GM19455 (cell line): ENCODE results near the gene PANK1.

Experiments
- ATAC-seq: cut with Tn5 transposase; IDR thresholded peaks from one replicate; pipeline ENCODE4 v1.9.1; 2021; ENCODE audit not compliant: unreplicated experiment

PANK1 gene

GRCh38 chr10:89644967-89645741 is at the start of gene PANK1:
TSS of gene PANK1 (minus strand) at chr10:89645242. CDS start at chr10:89644891, 351 bp downstream.
- peak; percentile 45 for ATAC-seq

GRCh38 chr10:89693176-89693575 is 48.1 kb upstream of the PANK1 start:
- no peak for ATAC-seq

GRCh38 chr10:89692416-89692815 is 47.4 kb upstream of the PANK1 start:
- no peak for ATAC-seq

- no peak for ATAC-seq
Measured at GRCh38 chr10:89690027-89690426, 45.0 kb upstream of the PANK1 start.

GRCh38 chr10:89685936-89686335 is 40.9 kb upstream of the PANK1 start:
- ATAC-seq, result no peak

- ATAC-seq, result no peak
Measured at GRCh38 chr10:89684604-89685003, 39.6 kb upstream of the PANK1 start.

- ATAC-seq, result no peak
Measured at GRCh38 chr10:89683883-89684282, 38.8 kb upstream of the PANK1 start.

GRCh38 chr10:89679986-89680385 is 34.9 kb upstream of the PANK1 start:
- no peak for ATAC-seq

- no peak for ATAC-seq
Measured at GRCh38 chr10:89677341-89677740, 32.3 kb upstream of the PANK1 start.

DNA sequence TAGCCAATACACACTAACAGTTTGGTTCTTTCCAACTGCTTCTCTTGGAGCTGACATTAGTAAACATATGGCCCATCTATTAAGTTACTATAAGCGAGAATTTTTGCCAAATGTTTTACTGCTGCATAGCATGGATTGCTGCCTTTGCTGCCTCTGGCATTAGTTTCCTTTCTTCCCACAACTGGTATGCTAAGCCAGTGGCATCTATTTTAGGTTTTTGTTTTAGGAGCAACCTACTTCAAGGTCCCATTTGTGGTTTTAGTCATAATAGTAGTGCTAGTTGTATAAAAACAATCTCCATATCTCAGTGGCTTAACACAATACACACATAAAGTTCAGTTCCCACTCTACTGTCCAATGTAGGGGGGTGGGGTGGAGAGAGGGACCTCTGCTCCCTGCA is 25.9 kb upstream of the PANK1 start:
- ATAC-seq, result no peak

DNA sequence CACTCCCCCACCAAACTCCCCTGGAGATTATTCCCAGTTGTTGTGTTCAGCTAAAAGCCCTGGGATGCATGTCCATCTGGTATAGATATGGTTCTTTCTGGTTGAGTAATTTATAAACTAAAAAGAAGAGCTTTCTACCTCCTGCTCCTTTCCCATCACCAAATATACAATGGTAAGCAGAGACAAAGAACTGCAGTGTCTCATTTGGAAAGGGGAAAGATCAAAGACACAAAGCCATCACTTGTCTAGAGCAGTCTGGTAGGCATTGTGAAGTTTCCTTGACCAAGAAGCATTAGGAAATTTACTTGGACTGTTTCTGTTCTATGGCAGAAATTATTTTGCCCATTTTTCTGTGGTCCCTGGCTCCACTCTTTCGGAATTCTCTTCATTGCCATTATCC is 24.9 kb upstream of the PANK1 start:
- no peak for ATAC-seq

DNA sequence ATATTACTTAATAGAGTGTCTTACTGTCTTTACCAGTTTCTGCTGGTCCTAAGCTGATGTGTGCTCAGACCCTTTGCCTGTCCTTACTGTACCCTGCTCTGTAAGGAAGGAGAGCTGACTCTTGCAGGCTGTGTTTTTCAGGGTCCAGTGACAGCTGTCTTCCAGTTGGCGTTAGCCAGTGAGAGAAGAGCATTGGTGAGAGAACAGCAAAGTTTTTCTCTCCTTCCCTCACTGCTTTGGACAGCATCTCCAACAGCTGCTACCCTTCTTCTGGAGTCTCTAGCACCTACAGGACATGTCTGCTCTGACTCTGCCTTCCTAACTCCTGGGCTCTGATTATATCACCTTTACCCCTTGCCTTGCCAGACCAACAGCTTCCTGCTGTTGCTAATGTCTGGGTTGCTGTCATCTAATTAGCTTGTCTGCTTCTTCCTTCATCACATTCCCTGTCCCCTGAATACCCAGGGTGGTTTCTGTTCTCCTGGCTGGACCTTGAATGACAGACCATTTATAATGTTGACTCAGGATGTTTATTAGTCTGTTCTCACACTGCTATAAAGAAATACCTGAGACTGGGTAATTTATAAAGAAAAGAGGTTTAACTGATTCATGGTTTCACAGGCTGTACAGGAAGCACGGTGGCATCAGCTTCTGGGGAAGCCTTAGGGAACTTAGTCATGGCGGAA is 23.5 kb upstream of the PANK1 start:
- no peak for ATAC-seq

GRCh38 chr10:89666138-89666537 is 21.1 kb upstream of the PANK1 start:
- no peak for ATAC-seq

- ATAC-seq, result no peak
Measured at GRCh38 chr10:89665302-89665701, 20.3 kb upstream of the PANK1 start.

GRCh38 chr10:89664203-89664602 is 19.2 kb upstream of the PANK1 start:
- ATAC-seq, result no peak

DNA sequence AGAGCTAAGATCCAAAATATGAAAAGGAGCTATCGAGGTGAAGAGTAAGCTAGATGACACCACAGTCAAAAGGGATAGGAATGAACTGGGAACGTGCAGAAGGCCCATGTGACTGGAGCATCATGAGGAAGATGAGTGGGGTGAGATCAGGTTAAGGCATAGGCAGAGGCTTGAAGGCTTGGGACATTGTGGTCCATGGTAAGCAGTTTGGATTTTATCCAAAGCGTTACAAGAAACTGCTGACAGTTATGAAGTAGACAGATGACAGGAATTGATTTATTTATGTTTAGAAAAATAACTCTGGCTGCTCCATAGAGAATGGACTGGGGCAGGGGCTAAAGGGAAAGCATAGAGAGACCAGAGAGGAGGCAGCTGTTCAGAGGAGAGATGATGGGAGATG is 18.1 kb upstream of the PANK1 start:
- ATAC-seq, result no peak

DNA sequence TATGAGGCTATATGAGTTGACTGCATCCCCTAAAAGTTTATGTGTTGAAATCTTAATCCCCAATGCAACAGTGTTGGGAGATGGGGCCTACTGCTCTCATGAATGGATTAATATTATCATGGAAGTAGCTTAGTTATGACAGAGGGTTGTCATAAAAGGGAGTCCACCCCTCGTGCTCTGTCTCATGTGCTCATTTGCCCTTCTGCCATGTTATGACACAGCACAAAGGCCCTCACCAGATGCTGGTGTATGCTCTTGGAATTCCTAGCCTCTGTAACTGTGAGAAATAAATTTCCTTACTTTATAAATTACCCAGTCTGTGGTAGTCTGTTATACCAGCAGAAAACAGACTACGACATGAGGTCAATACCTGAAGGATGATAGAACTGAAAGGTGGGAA is 17.6 kb upstream of the PANK1 start:
- ATAC-seq, result no peak

- no peak for ATAC-seq
Measured at GRCh38 chr10:89659143-89660131, 14.4 kb upstream of the PANK1 start.

- no peak for ATAC-seq
Measured at GRCh38 chr10:89657302-89657701, 12.3 kb upstream of the PANK1 start.

DNA sequence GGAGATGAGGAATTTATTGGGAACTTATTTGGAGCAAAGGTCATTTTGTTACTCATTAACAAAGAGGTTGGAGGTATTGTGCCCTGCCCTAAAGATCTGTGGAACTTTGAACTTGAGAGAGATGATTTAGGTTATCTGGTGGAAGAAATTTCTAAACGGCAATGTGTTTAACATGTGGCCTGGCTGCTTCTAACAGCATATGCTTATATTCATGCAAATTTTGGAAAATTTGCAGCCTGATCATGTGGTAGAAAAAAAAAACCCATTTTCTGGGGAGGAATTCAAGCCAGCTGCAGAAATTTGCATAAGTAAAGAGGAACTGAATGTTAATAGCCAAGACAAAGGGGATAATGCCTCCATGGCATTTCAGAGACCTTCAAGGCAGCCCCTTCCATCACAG is 10.7 kb upstream of the PANK1 start:
- no peak for ATAC-seq

DNA sequence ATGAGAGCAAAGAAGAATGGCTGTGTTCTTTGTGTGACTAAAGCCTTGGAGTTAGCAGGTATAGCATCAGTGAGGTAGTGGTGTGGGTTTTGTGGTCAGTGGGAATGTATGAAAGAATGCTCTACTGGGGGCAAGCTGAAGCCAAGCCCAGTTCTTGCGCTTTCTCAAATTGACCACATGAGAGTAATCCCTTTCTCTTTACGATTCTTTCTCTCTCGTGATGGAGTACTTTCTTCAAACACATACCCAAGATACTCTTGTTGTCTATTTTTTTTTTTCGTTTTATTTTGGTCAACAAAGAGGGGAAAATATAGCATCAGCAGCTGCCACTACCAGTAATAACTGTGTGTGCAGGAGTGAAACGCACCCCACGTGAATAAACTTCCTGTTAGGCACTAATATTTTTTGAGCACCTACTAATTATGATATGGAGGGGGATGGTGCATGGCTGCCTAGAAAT is 8.4 kb upstream of the PANK1 start:
- ATAC-seq, result peak; percentile 58
